ENCODE measurements around the gene RPL27. TPM values are rescaled to one million over a fixed set of nuclear protein-coding genes. Genes with fewer than 3 reads are reported as not detected.

Gene RPL27
- polyA plus RNA-seq, 1 donor (not counting 4 experiments of a cell fraction or from before 2014, with no cell fraction given), result 7,614 TPM

GRCh38 chr17:43015579-43015978 is 17.4 kb downstream of the RPL27 start:
- Histone ChIP-seq H3K9me3 (ENCODE audit: control insufficient read depth, low read depth, low read length) (no peaks in the 10 kb centered on the region), H3K9ac (ENCODE audit: control insufficient read depth, extremely low read depth, insufficient read depth, low read length) (no peak overlapping the region), H3K9me1 (ENCODE audit: control insufficient read depth, extremely low read depth, insufficient read depth, low read length) (no peaks in the 10 kb centered on the region), H3K4me3 (ENCODE audit: control insufficient read depth in 2 of 3, extremely low read depth in 1 of 3, insufficient read depth in 2 of 3, low read depth in 1 of 3, low read length in 3 of 3) (no peak overlapping the region), H3K27ac (ENCODE audit: control insufficient read depth, insufficient read depth, low read length) (no peak overlapping the region), H3K27me3 (ENCODE audit: control insufficient read depth, extremely low read depth, insufficient read depth, low read length) (no peaks in the 10 kb centered on the region), H3K4me2 (ENCODE audit: control insufficient read depth, extremely low read depth, insufficient read depth, low read depth, low read length) (no peak overlapping the region), H4K20me1 (ENCODE audit: control insufficient read depth, extremely low read depth, insufficient read depth, low read length) (no peaks in the 10 kb centered on the region), H3K4me1 (ENCODE audit: control insufficient read depth, extremely low read depth, insufficient read depth, low read length) (peaks cover 7% of the 10 kb centered on the region), H2AFZ (ENCODE audit: control insufficient read depth, low read length) (no peak overlapping the region), H3K36me3 (ENCODE audit: control insufficient read depth in 2 of 2, extremely low read depth in 1 of 2, insufficient read depth in 2 of 2, low read length in 2 of 2) (peaks cover 19 to 33% of the 10 kb centered on the region in 2 experiments), H3K79me2 (ENCODE audit: control insufficient read depth, insufficient read depth, low read length) (peaks cover 11% of the 10 kb centered on the region)
- TF ChIP-seq CTCF (optimal IDR thresholded peaks at IDR 0.05 in 1 of 3, IDR thresholded peaks at IDR 0.05 in 1 of 3, conservative IDR thresholded peaks at IDR 0.05 in 1 of 3; ENCODE audit: extremely low read depth in 1 of 3, insufficient read depth in 2 of 3, low read length in 3 of 3), result no peak
- no peak for TF ChIP-seq EZH2 (IDR thresholded peaks at IDR 0.05; ENCODE audit: low read length)
- DNase-seq (ENCODE audit: low read depth, low spot score) (no peak), FAIRE-seq (no peak)
- dilution Hi-C loops (cut with MboI; ENCODE audit: extremely low pct_ligation_motif_present, low sequenced_read_pairs), result no loop called here

GRCh38 chr17:43016216-43016615 is 18.0 kb downstream of the RPL27 start:
- dilution Hi-C loops (cut with MboI; ENCODE audit: extremely low pct_ligation_motif_present, low sequenced_read_pairs), result no loop called here
- TF ChIP-seq CTCF (optimal IDR thresholded peaks at IDR 0.05 in 1 of 3, IDR thresholded peaks at IDR 0.05 in 1 of 3, conservative IDR thresholded peaks at IDR 0.05 in 1 of 3; ENCODE audit: extremely low read depth in 1 of 3, insufficient read depth in 2 of 3, low read length in 3 of 3), result no peak
- Histone ChIP-seq H3K27ac (ENCODE audit: control insufficient read depth, insufficient read depth, low read length) (no peak overlapping the region), H3K27me3 (ENCODE audit: control insufficient read depth, extremely low read depth, insufficient read depth, low read length) (no peaks in the 10 kb centered on the region), H3K36me3 (ENCODE audit: control insufficient read depth in 2 of 2, extremely low read depth in 1 of 2, insufficient read depth in 2 of 2, low read length in 2 of 2) (peaks cover 19 to 33% of the 10 kb centered on the region in 2 experiments), H3K4me2 (ENCODE audit: control insufficient read depth, extremely low read depth, insufficient read depth, low read depth, low read length) (no peak overlapping the region), H3K79me2 (ENCODE audit: control insufficient read depth, insufficient read depth, low read length) (peaks cover 15% of the 10 kb centered on the region), H3K4me1 (ENCODE audit: control insufficient read depth, extremely low read depth, insufficient read depth, low read length) (peaks cover 11% of the 10 kb centered on the region), H3K9me1 (ENCODE audit: control insufficient read depth, extremely low read depth, insufficient read depth, low read length) (no peaks in the 10 kb centered on the region), H2AFZ (ENCODE audit: control insufficient read depth, low read length) (no peak overlapping the region), H3K4me3 (ENCODE audit: control insufficient read depth in 2 of 3, extremely low read depth in 1 of 3, insufficient read depth in 2 of 3, low read depth in 1 of 3, low read length in 3 of 3) (no peak overlapping the region), H3K9me3 (ENCODE audit: control insufficient read depth, low read depth, low read length) (no peaks in the 10 kb centered on the region), H3K9ac (ENCODE audit: control insufficient read depth, extremely low read depth, insufficient read depth, low read length) (no peak overlapping the region), H4K20me1 (ENCODE audit: control insufficient read depth, extremely low read depth, insufficient read depth, low read length) (no peaks in the 10 kb centered on the region)
- no peak for FAIRE-seq
- DNase-seq (ENCODE audit: low read depth, low spot score), result no peak
